GM23338 (cell line): ENCODE results near the gene DAAM1.

Source experiments
- CTCF ChIP-seq, 2 experiments: fragments of 200-600 bp in 1 of 2; sonication (generic) in 1 of 2; conservative IDR thresholded peaks; 2 replicates each; pipeline versions ENCODE4 v1.5.1 to v1.6.1; 2016 to 2017; ENCODE audit warnings: antibody characterized with exemption in 2 of 2, low read depth in 2 of 2, mild to moderate bottlenecking in 2 of 2, moderate library complexity in 1 of 2
- EZH2 ChIP-seq: fragments of 200-600 bp; sonication (generic); IDR thresholded peaks from one replicate; pipeline ENCODE4 v1.8.0; 2017; ENCODE audit warnings: antibody characterized with exemption, mild to moderate bottlenecking, low read depth; ENCODE audit not compliant: unreplicated experiment
- POLR2AphosphoS5 ChIP-seq: IDR thresholded peaks from 2 replicates; pipeline ENCODE4 v1.6.1; 2016; ENCODE audit warnings: antibody characterized with exemption, low read depth

DNA sequence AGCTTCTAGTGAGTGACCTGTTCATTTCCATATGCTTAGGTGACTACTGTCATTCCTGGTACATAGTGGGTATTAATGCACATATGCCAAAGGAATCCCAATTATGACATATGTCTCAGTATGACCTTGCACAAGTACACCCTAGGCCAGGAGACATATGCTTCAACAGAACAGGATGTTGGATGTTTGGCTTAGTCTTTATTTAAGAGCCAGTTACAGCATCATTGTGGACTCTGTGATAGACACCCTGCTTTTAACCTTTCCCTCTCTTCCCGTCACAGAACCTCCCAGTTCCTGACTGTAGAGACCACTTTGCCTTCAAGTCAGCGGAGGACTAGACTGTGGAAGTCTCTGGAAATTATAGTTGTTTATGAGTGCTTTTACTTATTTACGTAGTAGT is 72.9 kb downstream of the DAAM1 start:
- TF ChIP-seq CTCF (conservative IDR thresholded peaks at IDR 0.05; ENCODE audit: low read depth in 2 of 2), result no peak
- TF ChIP-seq EZH2, result no peak
- TF ChIP-seq POLR2AphosphoS5, result no peak
